GM19438 (cell line): ENCODE data around the gene TNKS2.
"Not testable (repeated sequence)": the region's sequence is repeated elsewhere in the genome, so short reads cannot be mapped to it uniquely, and the experiment has no call there.

Experiments
- ATAC-seq: cut with Tn5 transposase; IDR thresholded peaks from one replicate; pipeline ENCODE4 v1.9.1; 2021; ENCODE audit warnings: low read depth; ENCODE audit not compliant: unreplicated experiment

TNKS2 gene

GRCh38 chr10:91864099-91864498, 65.9 kb downstream of the TNKS2 start:
- ATAC-seq = no peak

GRCh38 chr10:91864744-91865143, 66.5 kb downstream of the TNKS2 start:
- ATAC-seq = no peak

GRCh38 chr10:91865562-91866081, 67.4 kb downstream of the TNKS2 start:
- no peak for ATAC-seq

- no peak for ATAC-seq
Measured at GRCh38 chr10:91875156-91875555, 76.9 kb downstream of the TNKS2 start.

GRCh38 chr10:91875779-91876178, 77.6 kb downstream of the TNKS2 start:
- ATAC-seq = no peak

GRCh38 chr10:91879515-91880170, 81.4 kb downstream of the TNKS2 start:
- ATAC-seq = no peak

GRCh38 chr10:91880310-91880709, 82.1 kb downstream of the TNKS2 start:
- ATAC-seq = no peak

GRCh38 chr10:91883549-91884444, 85.6 kb downstream of the TNKS2 start:
- no peak for ATAC-seq

- ATAC-seq = no peak
Measured at GRCh38 chr10:91884536-91884935, 86.3 kb downstream of the TNKS2 start.

- ATAC-seq = no peak
Measured at GRCh38 chr10:91885362-91886079, 87.3 kb downstream of the TNKS2 start.

GRCh38 chr10:91886954-91887271, 88.7 kb downstream of the TNKS2 start:
- ATAC-seq = no peak

- no peak for ATAC-seq
Measured at GRCh38 chr10:91887272-91888076, 89.2 kb downstream of the TNKS2 start.

GRCh38 chr10:91891125-91892001, 93.1 kb downstream of the TNKS2 start:
- no peak for ATAC-seq

GRCh38 chr10:91893051-91893450, 94.8 kb downstream of the TNKS2 start:
- no peak for ATAC-seq

- not testable (repeated sequence) for ATAC-seq
Measured at GRCh38 chr10:91894261-91894685, 96.0 kb downstream of the TNKS2 start.

- ATAC-seq = no peak
Measured at GRCh38 chr10:91896212-91896756, 98.1 kb downstream of the TNKS2 start.

- no peak for ATAC-seq
Measured at GRCh38 chr10:91897421-91897820, 99.2 kb downstream of the TNKS2 start.

GRCh38 chr10:91901784-91902677, 103.8 kb downstream of the TNKS2 start:
- ATAC-seq = no peak
